HG03045 (cell line): ENCODE measurements around the gene TBC1D17.

Source experiments
- ATAC-seq: cut with Tn5 transposase; IDR thresholded peaks from one replicate; pipeline ENCODE4 v1.9.1; 2021; ENCODE audit warnings: mild to moderate bottlenecking, moderate library complexity; ENCODE audit not compliant: unreplicated experiment

TBC1D17 gene

GRCh38 chr19:49933643-49934042 is 56.1 kb downstream of the TBC1D17 start:
- ATAC-seq, result no peak

GRCh38 chr19:49936549-49936948 is 59.0 kb downstream of the TBC1D17 start:
- no peak for ATAC-seq

- no peak for ATAC-seq
These were observed 60.4 kb downstream of the TBC1D17 start for GRCh38 chr19:49937750-49938381.
